Pancreas (tissue), 10 donors: Measurements from ENCODE around the gene LCE1F. TPM values are rescaled to one million over a fixed set of nuclear protein-coding genes. Genes with fewer than 3 reads are reported as not detected.

ENCODE experiments used
- ATAC-seq, 4 donors: fragments of 200-7000 bp; cut with Tn5 transposase; one replicate each; pipeline versions ENCODE4 v1.8.0 to v1.9.1; 2020; ENCODE audit warnings: mild to moderate bottlenecking in 4 of 4, moderate library complexity in 4 of 4
- DNase-seq, 6 donors: peaks; one replicate each; pipeline ENCODE4 v3.0.0-alpha.2; 2020
- FAIRE-seq: peaks from 2 replicates; lab custom pipeline; 2012; peaks lifted over from hg19 to GRCh38; lab: Jason Lieb, UNC
- H3K27ac ChIP-seq, 4 donors: fragments of 200-600 bp; sonication (generic); 1 replicate in 3 of 4; 2 replicates in 1 of 4; pipeline versions ENCODE4 v1.5.0 to v1.8.0; 2020
- H3K27me3 ChIP-seq, 4 donors: fragments of 200-600 bp; one replicate each; pipeline ENCODE4 v1.8.0; 2021
- H3K36me3 ChIP-seq, 3 donors: fragments of 200-600 bp; sonication (generic) in 1 of 3; one replicate each; pipeline versions ENCODE4 v1.5.0 to v1.8.0; 2020 to 2021
- H3K4me1 ChIP-seq, 3 donors: fragments of 200-600 bp; one replicate each; pipeline ENCODE4 v1.8.0; 2021
- H3K4me3 ChIP-seq, 4 donors: fragments of 200-600 bp; sonication (generic) in 2 of 4; one replicate each; pipeline versions ENCODE4 v1.5.0 to v1.8.0; 2020 to 2021
- H3K9me3 ChIP-seq, 4 donors: fragments of 200-600 bp; one replicate each; pipeline ENCODE4 v1.8.0; 2021
- WGBS, 2 donors: extraction: QIAGEN DNeasy Blood & Tissue Kit; methylation state at CpG; one replicate each; pipeline ENCODE4 v1.1.7; 2013; 5-methylcytosine and 5-hydroxymethylcytosine counted together
- intact Hi-C, 3 donors: fragments of 100-400 bp; cut with DNase I; formaldehyde crosslinking; loops; one replicate each; pipeline versions ENCODE4 v1.11.1 to v1.14.2; 2022
- polyA plus RNA-seq, 2 donors: library from polyadenylated mRNA; stranded (reverse); fragments of 200-250 nt; gene quantifications; one replicate each; pipeline ENCODE4 v1.2.3, GENCODE V29; 2013
- total RNA-seq, 6 donors: library from RNA; stranded (reverse); fragmentation: NEBNext Ultra II Directional in 4 of 6; extraction: Animal tissue kit (Norgen Biotek cat#: 25700) in 4 of 6; gene quantifications; one replicate each; pipeline versions ENCODE4 v1.2.1 to v1.2.4, GENCODE V29; 2021 to 2023
- TF ChIP-seq, protein P1 (sequence below), 4 donors: fragments of 200-600 bp; sonication (generic) in 3 of 4; IDR thresholded peaks; one replicate each; pipeline versions ENCODE4 v1.5.0 to v1.8.0; 2021; ENCODE audit warnings: antibody characterized with exemption in 4 of 4
- donor health status: healthy with polysubstance abuse.
- donor health status: DM: no; HTN: no; CAD: no; lungs with moderate emphysema.
- donor health status: DM: no; HTN: no; CAD: no.
- donor health status: control.
- donor health status: control.
- donor health status: Bipolar disorder and iron deficiency.
- donor health status: DM: yes; HTN: yes; CAD: no.
- donor health status: DM: no; HTN: no; CAD: no.
- donor health status: DM: no; HTN: no; CAD: no.
- donor health status: DM: yes; HTN: yes; CAD: no.

Gene LCE1F
- total and polyA plus RNA-seq, 8 donors = not detected

DNA sequence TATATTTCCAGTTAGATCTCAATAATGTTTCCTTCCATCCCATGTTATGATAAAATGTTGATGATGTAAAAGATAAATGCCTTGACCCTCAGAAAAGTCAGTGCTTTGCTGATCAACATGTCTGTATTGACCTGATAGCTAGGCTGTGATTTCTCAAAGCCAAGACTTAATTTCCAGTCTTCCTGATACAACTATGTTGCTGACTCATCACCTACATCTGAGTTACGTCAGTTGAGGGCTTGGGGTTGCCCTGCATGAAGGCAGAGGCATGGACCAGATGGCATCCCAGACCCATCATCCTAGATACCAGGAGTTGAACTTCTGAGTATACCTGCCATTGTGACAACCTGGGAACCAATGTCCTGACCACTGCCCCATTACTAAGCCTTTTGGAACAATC, 26.4 kb downstream of the LCE1F start:
- H3K27ac ChIP-seq = no peak overlapping the region
- DNase-seq (no peak), ATAC-seq (no peak), FAIRE-seq (no peak)
- H3K4me1 ChIP-seq = no peaks in the 10 kb centered on the region
- no peaks in the 10 kb centered on the region for H3K36me3 ChIP-seq
- TF ChIP-seq, protein P1, sequence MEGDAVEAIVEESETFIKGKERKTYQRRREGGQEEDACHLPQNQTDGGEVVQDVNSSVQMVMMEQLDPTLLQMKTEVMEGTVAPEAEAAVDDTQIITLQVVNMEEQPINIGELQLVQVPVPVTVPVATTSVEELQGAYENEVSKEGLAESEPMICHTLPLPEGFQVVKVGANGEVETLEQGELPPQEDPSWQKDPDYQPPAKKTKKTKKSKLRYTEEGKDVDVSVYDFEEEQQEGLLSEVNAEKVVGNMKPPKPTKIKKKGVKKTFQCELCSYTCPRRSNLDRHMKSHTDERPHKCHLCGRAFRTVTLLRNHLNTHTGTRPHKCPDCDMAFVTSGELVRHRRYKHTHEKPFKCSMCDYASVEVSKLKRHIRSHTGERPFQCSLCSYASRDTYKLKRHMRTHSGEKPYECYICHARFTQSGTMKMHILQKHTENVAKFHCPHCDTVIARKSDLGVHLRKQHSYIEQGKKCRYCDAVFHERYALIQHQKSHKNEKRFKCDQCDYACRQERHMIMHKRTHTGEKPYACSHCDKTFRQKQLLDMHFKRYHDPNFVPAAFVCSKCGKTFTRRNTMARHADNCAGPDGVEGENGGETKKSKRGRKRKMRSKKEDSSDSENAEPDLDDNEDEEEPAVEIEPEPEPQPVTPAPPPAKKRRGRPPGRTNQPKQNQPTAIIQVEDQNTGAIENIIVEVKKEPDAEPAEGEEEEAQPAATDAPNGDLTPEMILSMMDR (IDR thresholded peaks at IDR 0.05) = no peak
- H3K9me3 ChIP-seq = no peaks in the 10 kb centered on the region
- peaks cover 0 to 3% (median 0%) of the 10 kb centered on the region in 4 donors for H3K27me3 ChIP-seq
- intact Hi-C loops = no loop called here
- no peak overlapping the region for H3K4me3 ChIP-seq
- 45 to 48% methylated on average over 1 of the region's 1 CpG for WGBS, 2 donors

GRCh38 chr1:152806576-152806975, 31.6 kb downstream of the LCE1F start, which contains the start of gene LCE1C:
LCE1C (minus strand) TSS chr1:152806651; CDS start chr1:152805478, 1,173 bp downstream.
- ATAC-seq = no peak
- WGBS, 2 donors = 49 to 51% methylated on average over 3 of the region's 3 CpGs
- H3K36me3 ChIP-seq = no peaks in the 10 kb centered on the region
- H3K27ac ChIP-seq = no peak within 1 kb of the TSS
- TF ChIP-seq, protein P1 (IDR thresholded peaks at IDR 0.05) = no peak
- no peaks in the 10 kb centered on the region for H3K9me3 ChIP-seq
- no peak within 1 kb of the TSS for H3K4me3 ChIP-seq
- no peak for FAIRE-seq
- DNase-seq = no peak
- H3K4me1 ChIP-seq = no peaks in the 10 kb centered on the region
- H3K27me3 ChIP-seq = no peaks in the 10 kb centered on the region
- intact Hi-C loops = no loop called here

GRCh38 chr1:152811050-152811449, 36.1 kb downstream of the LCE1F start:
- H3K4me1 ChIP-seq = no peaks in the 10 kb centered on the region
- ATAC-seq (no peak), DNase-seq (no peak), FAIRE-seq (no peak)
- TF ChIP-seq, protein P1 (IDR thresholded peaks at IDR 0.05) = no peak
- intact Hi-C loops = no loop called here
- H3K36me3 ChIP-seq = no peaks in the 10 kb centered on the region
- no peaks in the 10 kb centered on the region for H3K9me3 ChIP-seq
- H3K27me3 ChIP-seq = no peaks in the 10 kb centered on the region
- no peak overlapping the region for H3K27ac ChIP-seq
- WGBS, 2 donors = 64 to 67% methylated on average over 2 of the region's 2 CpGs
- no peak overlapping the region for H3K4me3 ChIP-seq

DNA sequence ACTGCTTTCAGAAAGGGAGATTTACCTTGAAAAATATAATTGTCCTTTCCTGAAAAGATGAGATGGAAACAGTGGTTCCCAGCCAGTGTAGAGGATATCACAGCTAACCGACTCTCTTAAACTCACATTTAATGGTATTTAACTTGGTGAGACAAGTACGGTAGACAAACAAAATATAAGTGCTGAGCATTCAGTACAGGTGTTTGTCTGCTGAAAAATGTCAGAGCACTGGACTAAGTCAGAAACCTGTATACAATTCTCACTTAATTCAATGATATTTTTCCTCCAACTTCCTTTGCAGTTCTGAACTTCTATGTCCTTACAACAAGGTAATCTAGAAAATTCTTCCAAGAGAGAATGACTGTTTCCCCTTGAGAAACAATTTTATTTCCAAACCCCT, 36.7 kb downstream of the LCE1F start, which contains the start of gene LCE1B:
LCE1B (plus strand) TSS at position 301 of the 400 bp plus-strand sequence. CDS start 476 bp downstream, outside the sequence.
- no peak within 1 kb of the TSS for H3K4me3 ChIP-seq
- no peaks in the 10 kb centered on the region for H3K4me1 ChIP-seq
- no peak for ATAC-seq
- no peaks in the 10 kb centered on the region for H3K27me3 ChIP-seq
- no peaks in the 10 kb centered on the region for H3K9me3 ChIP-seq
- no peaks in the 10 kb centered on the region for H3K36me3 ChIP-seq
- intact Hi-C loops = no loop called here
- FAIRE-seq = no peak
- DNase-seq = no peak
- H3K27ac ChIP-seq = no peak within 1 kb of the TSS
- 64 to 77% methylated on average over 2 of the region's 2 CpGs for WGBS, 2 donors
- TF ChIP-seq, protein P1 (IDR thresholded peaks at IDR 0.05) = no peak

DNA sequence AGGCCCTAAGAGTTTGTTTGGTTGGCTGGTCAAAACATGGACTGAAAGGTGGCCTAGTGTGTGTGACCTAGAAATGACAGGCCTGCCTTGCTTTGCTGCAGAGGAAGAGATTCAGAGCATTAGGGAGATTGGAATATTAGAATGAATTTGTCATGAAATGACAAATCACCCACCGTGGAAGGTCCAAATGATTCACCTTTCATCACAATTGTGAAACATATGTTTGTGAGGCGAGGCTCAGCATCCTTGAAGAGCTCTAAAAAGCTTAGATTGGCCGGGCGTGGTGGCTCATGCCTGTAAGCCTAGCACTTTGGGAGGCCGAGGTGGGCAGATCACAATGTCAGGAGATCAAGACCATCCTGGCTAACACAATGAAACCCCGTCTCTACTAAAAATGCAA, 42.4 kb downstream of the LCE1F start:
- TF ChIP-seq, protein P1 (IDR thresholded peaks at IDR 0.05) = no peak
- DNase-seq (no peak), FAIRE-seq (no peak), ATAC-seq (no peak)
- Histone ChIP-seq H3K4me1 (no peaks in the 10 kb centered on the region), H3K27me3 (no peaks in the 10 kb centered on the region), H3K9me3 (no peaks in the 10 kb centered on the region), H3K36me3 (no peaks in the 10 kb centered on the region), H3K4me3 (no peak overlapping the region), H3K27ac (no peak overlapping the region)
- intact Hi-C loops = no loop called here
- 83 to 89% methylated on average over 6 of the region's 6 CpGs for WGBS, 2 donors
